ENCODE results near the gene FAM222A. TPM values are rescaled to one million over a fixed set of nuclear protein-coding genes. Genes with fewer than 3 reads are reported as not detected.
A peak's percentile ranks its signal among the peaks of the same experiment; 100 is the strongest.

The FAM222A gene
- 0.17 and 0.65 TPM in 2 replicates for total RNA-seq

- DNase-seq: peak; percentile 97
Measured at GRCh38 chr12:109713187-109714070, at the start of gene FAM222A. Gene FAM222A, plus strand, starts transcription at chr12:109713825. Its CDS starts 30,322 bp downstream, at chr12:109744147.

- no peak for DNase-seq
Measured at GRCh38 chr12:109664402-109664801, 49.2 kb upstream of the FAM222A start.

GRCh38 chr12:109666068-109666467 lies 47.6 kb upstream of the FAM222A start:
- no peak for DNase-seq

- DNase-seq: no peak
Measured at GRCh38 chr12:109670731-109671130, 42.9 kb upstream of the FAM222A start.

- no peak for DNase-seq
Measured at GRCh38 chr12:109671502-109671901, 42.1 kb upstream of the FAM222A start.

GRCh38 chr12:109673379-109673778 lies 40.2 kb upstream of the FAM222A start:
- no peak for DNase-seq

GRCh38 chr12:109673884-109674283 lies 39.7 kb upstream of the FAM222A start:
- DNase-seq: no peak

GRCh38 chr12:109675411-109675810 lies 38.2 kb upstream of the FAM222A start:
- DNase-seq: no peak

- no peak for DNase-seq
Measured at GRCh38 chr12:109677279-109677691, 36.3 kb upstream of the FAM222A start.

GRCh38 chr12:109678719-109679118 lies 34.9 kb upstream of the FAM222A start:
- no peak for DNase-seq

- no peak for DNase-seq
Measured at GRCh38 chr12:109679501-109680263, 33.9 kb upstream of the FAM222A start.

GRCh38 chr12:109680264-109681005 lies 33.2 kb upstream of the FAM222A start:
- no peak for DNase-seq

- no peak for DNase-seq
Measured at GRCh38 chr12:109681986-109682707, 31.5 kb upstream of the FAM222A start.

- no peak for DNase-seq
Measured at GRCh38 chr12:109682708-109683060, 30.9 kb upstream of the FAM222A start.

GRCh38 chr12:109683316-109683715 lies 30.3 kb upstream of the FAM222A start:
- no peak for DNase-seq

GRCh38 chr12:109685574-109686447 lies 27.8 kb upstream of the FAM222A start:
- DNase-seq: no peak

- no peak for DNase-seq
Measured at GRCh38 chr12:109686523-109686922, 27.1 kb upstream of the FAM222A start.

GRCh38 chr12:109687250-109687649 lies 26.4 kb upstream of the FAM222A start:
- DNase-seq: no peak

- DNase-seq: no peak
Measured at GRCh38 chr12:109689426-109689825, 24.2 kb upstream of the FAM222A start.

GRCh38 chr12:109693160-109693559 lies 20.5 kb upstream of the FAM222A start:
- DNase-seq: no peak
